GM19397 (cell line): ENCODE results near the gene EN1.

Experiments used
- ATAC-seq: cut with Tn5 transposase; IDR thresholded peaks from one replicate; pipeline ENCODE4 v1.9.1; 2021; ENCODE audit warnings: mild to moderate bottlenecking, moderate library complexity; ENCODE audit not compliant: unreplicated experiment

EN1 gene

GRCh38 chr2:118856330-118856977 lies 9.0 kb upstream of the EN1 start:
- no peak for ATAC-seq

DNA sequence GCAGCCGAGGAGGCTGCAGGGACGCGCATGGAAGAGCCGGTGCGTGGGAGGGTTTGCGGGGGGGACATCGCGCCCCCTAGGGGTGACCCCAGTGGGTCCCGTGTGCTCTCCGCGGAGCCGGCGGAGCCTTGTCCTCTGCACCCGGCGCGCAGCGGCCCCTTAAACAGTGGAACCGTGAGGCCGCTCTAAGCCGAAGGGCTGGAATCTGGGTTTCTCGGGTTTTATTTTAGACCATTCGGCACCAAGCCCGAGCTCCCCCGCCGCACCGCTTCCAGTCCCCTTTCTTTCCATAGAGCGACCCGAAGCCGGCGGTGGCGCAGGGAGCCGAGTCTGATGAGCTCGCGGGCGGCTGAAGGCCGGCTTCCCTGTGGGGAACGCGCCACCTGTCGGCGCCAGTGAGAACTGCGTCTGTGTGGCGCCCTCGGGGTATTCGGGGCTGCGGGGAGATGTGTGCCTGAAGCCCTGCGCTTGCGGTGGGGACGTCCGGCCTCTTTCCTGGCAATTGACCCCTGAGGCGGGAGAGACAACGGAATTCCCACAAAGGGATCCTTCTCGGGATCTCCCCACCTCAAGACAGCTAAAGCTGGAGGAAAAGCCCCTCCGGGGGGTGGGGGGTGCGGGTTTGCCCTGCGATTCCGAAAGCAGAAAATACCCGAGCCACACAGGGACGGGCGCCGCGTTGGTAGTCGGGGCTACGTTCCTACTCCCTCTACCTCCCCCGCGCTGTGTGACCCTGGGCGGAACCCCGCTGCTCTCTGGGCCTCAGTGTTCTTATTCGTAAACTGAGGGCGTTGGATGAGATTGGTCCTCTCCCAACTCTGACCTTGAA lies 8.2 kb upstream of the EN1 start:
- peak; percentile 97 for ATAC-seq

GRCh38 chr2:118854507-118855345 lies 7.3 kb upstream of the EN1 start:
- ATAC-seq, result no peak

DNA sequence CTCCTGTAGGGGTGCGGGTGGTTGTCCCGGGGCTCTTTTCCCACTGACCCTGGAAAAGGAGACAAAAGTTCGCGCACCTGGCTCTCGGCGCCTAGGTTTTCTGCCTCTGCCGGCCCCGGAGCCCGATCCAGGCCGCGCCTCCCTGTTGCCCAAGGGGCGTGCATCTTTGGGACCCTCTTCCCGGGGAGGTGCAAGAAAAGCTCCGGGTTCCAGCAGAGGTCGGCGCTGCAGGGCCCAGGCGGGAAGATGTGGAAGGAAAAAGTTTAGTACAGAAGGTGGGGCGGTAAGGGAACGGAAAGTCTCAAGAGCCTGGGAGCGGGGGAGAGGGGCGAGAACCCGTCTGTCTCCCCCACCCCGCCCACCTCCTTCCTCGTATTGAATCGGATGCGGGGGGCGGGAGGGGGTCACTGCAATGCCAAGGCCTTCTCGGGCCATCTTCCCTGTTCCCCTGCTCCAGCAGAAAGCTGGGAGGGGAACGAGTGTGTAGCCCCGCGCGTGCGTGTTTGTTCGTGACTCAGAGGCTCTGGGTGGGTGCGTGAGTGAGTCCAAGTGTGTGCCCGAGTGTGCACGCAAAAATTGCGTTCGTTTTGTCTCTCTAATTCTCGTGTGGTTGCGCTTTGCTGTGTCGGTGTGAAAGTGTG lies 6.3 kb upstream of the EN1 start:
- ATAC-seq, result no peak

GRCh38 chr2:118853129-118853640 lies 5.7 kb upstream of the EN1 start:
- no peak for ATAC-seq

DNA sequence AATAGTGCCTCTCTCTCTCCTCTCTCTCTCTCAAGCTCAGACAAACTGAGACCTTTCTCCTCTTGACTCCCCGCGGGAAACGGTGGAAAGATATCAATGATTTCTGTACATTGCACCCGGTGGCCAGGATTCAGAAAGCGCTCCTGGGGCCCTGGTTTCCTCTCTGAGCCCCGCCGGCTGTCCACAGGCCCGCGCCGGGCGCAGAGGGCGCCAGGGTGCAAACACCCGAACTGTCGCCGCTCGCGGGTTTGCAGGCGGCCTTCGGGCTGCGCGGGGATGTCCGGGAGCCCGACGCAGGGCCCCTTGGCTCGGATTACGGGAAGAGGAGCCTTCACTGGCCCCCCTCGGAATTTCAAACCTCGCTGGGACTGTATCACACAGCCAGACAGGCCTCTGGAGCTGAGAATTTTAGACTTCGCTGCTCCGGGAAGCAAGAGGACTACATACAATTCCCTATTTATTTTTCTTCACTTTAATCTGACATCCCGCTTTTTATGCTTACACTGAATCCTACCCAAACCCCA lies 5.2 kb upstream of the EN1 start:
- no peak for ATAC-seq

DNA sequence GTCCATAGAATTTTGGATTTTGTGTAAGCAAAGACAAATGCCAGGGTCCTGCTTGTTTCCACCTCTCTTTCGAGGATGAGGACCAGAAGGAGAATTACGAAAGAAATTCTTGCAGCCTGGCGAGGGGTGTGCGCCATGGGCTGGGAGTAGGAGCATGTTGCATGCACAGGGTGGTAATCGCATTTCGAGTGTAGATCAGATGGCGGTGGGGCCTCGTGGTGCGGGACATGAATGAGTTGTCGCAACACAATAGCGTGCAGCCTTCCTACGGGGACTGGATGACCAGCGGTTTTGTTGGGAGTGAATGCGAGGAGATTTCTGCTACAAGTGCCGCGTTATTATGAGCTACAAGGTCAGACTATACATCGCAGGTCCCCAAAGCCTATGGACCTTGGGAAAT lies 4.2 kb upstream of the EN1 start:
- ATAC-seq, result no peak

GRCh38 chr2:118850901-118851415 lies 3.5 kb upstream of the EN1 start:
- no peak for ATAC-seq

DNA sequence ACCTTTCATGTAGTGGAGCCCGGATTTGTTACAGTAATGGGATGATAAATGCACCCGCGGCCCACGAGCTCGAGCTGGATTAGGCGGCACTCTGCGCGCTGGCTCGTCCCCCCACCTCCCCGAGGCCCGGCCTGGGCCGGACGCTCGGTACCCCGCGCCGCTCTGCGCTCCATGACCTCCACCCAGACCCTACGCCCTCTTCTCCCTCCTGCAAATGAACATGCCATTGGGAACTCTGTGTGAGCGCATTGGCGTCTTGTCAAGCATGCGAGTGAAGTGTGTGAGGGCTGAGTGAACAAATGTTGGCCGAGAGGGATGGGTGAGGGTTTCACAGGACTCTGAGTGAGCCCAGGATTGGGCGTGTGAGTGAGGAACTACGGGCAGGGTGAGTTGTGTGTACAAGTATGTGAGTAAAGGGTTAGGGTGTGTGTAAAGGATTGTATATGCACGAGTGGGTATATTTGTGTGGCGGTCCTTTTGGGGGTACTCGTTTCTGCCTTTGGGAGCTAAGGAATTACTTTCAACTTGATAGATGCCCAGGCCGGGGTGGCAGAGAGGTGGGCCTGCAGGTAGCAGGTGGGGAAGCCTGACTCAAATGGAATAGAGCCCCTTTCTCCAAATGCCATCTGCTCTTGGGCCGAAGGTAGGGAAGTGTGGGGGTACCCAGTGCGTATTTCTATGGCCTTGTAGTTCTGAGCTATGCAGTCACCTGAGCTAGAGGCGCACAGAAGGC lies 2.9 kb upstream of the EN1 start:
- no peak for ATAC-seq

DNA sequence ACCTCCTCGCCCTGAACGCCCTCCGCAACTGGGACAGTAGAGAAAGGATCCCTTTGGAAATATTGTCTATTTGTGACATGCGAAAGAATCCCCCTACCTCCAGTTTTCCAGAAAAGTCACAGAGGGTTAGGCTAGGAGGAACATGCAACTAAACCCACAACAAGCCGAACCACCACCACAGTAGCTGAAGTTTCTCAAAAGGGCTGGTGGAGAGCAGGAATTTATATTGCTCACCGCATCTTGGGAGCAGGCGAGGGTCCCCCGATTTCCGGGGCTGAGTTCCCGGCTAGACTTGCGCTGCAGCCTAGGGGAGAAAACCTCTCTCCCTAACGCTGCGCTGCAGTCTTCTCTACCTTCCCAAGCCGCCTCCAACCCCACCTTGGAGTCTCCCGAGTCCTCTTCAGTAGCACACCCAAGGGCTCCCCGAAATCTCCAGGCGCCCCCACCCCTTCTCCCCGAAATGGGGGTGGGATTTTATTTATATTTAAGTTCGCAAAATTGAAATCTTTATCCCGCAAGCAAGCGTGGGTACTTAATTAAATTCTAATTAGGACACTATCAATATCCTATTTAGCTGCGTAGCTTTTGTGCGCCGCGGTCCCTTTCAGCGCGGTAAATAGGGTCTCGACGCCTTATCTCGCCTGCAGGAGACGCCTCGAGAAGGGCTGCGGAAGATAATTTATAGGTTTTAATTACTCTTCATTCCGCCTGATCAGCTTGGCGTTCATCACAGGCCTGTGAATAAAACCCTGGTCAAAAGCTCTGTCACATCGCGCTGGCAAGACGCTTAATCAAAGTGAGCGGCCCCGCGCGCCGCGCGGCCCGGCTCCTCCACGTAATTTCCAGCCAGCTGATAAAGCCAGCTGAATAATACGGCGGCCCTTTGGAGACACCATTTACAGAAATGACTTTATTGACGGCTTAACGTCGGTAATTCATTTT lies 2.0 kb upstream of the EN1 start:
- no peak for ATAC-seq

GRCh38 chr2:118848381-118849225 lies 1.2 kb upstream of the EN1 start:
- no peak for ATAC-seq

- no peak for ATAC-seq
These were observed 319 bp upstream of the EN1 start for GRCh38 chr2:118847762-118848172.

DNA sequence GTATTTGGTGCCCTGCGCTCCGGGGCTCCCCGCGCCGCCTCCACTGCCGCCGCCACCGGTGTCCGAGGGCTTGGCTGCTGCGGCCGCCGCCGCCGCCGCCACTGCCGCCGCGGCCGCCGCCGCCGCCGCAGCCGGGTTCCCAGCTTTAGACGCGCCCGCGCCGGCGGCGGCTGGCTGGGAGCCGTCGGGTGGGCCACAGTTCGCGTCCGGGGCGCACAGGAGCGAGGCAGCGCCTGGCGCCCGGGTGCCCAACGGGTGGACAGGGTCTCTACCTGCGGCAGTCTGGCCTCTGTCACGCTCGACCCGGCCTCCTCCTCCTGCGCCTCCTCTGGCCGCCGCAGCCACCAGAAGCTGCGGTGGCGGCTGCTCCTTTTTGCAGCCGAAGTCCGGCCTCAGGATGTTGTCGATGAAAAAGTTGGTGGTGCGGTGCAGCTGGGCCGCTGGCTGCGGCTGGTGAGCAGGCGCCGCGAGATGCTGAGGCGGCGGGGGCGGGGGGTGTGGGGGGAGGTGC lies 951 bp downstream of the EN1 start:
- no peak for ATAC-seq

GRCh38 chr2:118845522-118846441 lies 1.7 kb downstream of the EN1 start:
- no peak for ATAC-seq

GRCh38 chr2:118845005-118845521 lies 2.4 kb downstream of the EN1 start:
- ATAC-seq, result no peak
